ENCODE data around the gene TM2D3. TPM values are rescaled to one million over a fixed set of nuclear protein-coding genes. Genes with fewer than 3 reads are reported as not detected.
A peak's percentile ranks its signal among the peaks of the same experiment; 100 is the strongest.

Gene TM2D3
- total RNA-seq, 1 donor from 2014 or later: 50.7 TPM

GRCh38 chr15:101679806-101680205, 27.6 kb upstream of the TM2D3 start:
- Mint-ChIP-seq H3K36me3 (ENCODE audit: low read depth) (peaks cover 24% of the 10 kb centered on the region), H3K4me1 (peaks cover 6% of the 10 kb centered on the region), H3K4me3 (no peak overlapping the region), H3K27ac (ENCODE audit: unreplicated experiment) (no peak overlapping the region), H3K27me3 (ENCODE audit: low read depth) (no peaks in the 10 kb centered on the region), H3K9me3 (no peaks in the 10 kb centered on the region)
- TF ChIP-seq CTCF (conservative IDR thresholded peaks at IDR 0.05): no peak
- no peak for DNase-seq (ENCODE audit: low read depth, low spot score)

- Mint-ChIP-seq H3K27ac (ENCODE audit: unreplicated experiment) (no peak overlapping the region), H3K36me3 (ENCODE audit: low read depth) (peaks cover 31% of the 10 kb centered on the region), H3K4me3 (no peak overlapping the region), H3K9me3 (no peaks in the 10 kb centered on the region), H3K4me1 (peaks cover 6% of the 10 kb centered on the region), H3K27me3 (ENCODE audit: low read depth) (no peaks in the 10 kb centered on the region)
- TF ChIP-seq CTCF (conservative IDR thresholded peaks at IDR 0.05): no peak
- no peak for DNase-seq (ENCODE audit: low read depth, low spot score)
These were observed 24.7 kb upstream of the TM2D3 start for GRCh38 chr15:101676921-101677329.

- Mint-ChIP-seq H3K27me3 (ENCODE audit: low read depth) (no peaks in the 10 kb centered on the region), H3K9me3 (no peaks in the 10 kb centered on the region), H3K4me1 (peaks cover 6% of the 10 kb centered on the region), H3K27ac (ENCODE audit: unreplicated experiment) (peak overlapping the region; percentile 2), H3K4me3 (no peak overlapping the region), H3K36me3 (ENCODE audit: low read depth) (peaks cover 26% of the 10 kb centered on the region)
- TF ChIP-seq CTCF (conservative IDR thresholded peaks at IDR 0.05): no peak
- no peak for DNase-seq (ENCODE audit: low read depth, low spot score)
These were observed 23.8 kb upstream of the TM2D3 start for GRCh38 chr15:101675796-101676582.

GRCh38 chr15:101675015-101675414, 22.8 kb upstream of the TM2D3 start:
- no peak for DNase-seq (ENCODE audit: low read depth, low spot score)
- Mint-ChIP-seq H3K27ac (ENCODE audit: unreplicated experiment) (no peak overlapping the region), H3K36me3 (ENCODE audit: low read depth) (peaks cover 29% of the 10 kb centered on the region)

GRCh38 chr15:101672298-101672697, 20.1 kb upstream of the TM2D3 start:
- H3K27me3 Mint-ChIP-seq (ENCODE audit: low read depth): no peaks in the 10 kb centered on the region
- H3K9me3 Mint-ChIP-seq: no peaks in the 10 kb centered on the region
- peaks cover 30% of the 10 kb centered on the region for H3K36me3 Mint-ChIP-seq (ENCODE audit: low read depth)
- no peak overlapping the region for H3K27ac Mint-ChIP-seq (ENCODE audit: unreplicated experiment)
- no peak for DNase-seq (ENCODE audit: low read depth, low spot score)
- H3K4me1 Mint-ChIP-seq: peaks cover 6% of the 10 kb centered on the region
- TF ChIP-seq CTCF (conservative IDR thresholded peaks at IDR 0.05): no peak
- no peak overlapping the region for H3K4me3 Mint-ChIP-seq

More at GRCh38 chr15:101675015-101675414, 22.8 kb upstream of the TM2D3 start:
- H3K27me3 Mint-ChIP-seq (ENCODE audit: low read depth): no peaks in the 10 kb centered on the region
- no peaks in the 10 kb centered on the region for H3K9me3 Mint-ChIP-seq
- H3K4me1 Mint-ChIP-seq: peaks cover 6% of the 10 kb centered on the region
- no peak for TF ChIP-seq CTCF (conservative IDR thresholded peaks at IDR 0.05)
- no peak overlapping the region for H3K4me3 Mint-ChIP-seq

Measured in neural crest cell (in vitro differentiated cells).